H7 (cell line): ENCODE data around the gene IL3RA. TPM values are rescaled to one million over a fixed set of nuclear protein-coding genes. Genes with fewer than 3 reads are reported as not detected.
"Not testable (repeated sequence)": the region's sequence is repeated elsewhere in the genome, so short reads cannot be mapped to it uniquely, and the experiment has no call there.

Experiments used
- DNase-seq: peaks from one replicate; pipeline ENCODE4 v3.0.0; 2012
- H3K27me3 ChIP-seq: 2 replicates; pipeline ENCODE4 v1.6.0; 2011; ENCODE audit warnings: mild to moderate bottlenecking, low read length; ENCODE audit not compliant: control insufficient read depth, insufficient read depth
- H3K36me3 ChIP-seq: replicated peaks from 2 replicates; pipeline ENCODE4 v1.5.1; 2011; ENCODE audit warnings: low read length; ENCODE audit not compliant: control insufficient read depth, insufficient read depth
- H3K4me3 ChIP-seq: 2 replicates; pipeline ENCODE4 v1.5.1; 2011; ENCODE audit warnings: low read depth, mild to moderate bottlenecking, control low read depth, low read length, moderate library complexity; ENCODE audit not compliant: insufficient read depth
- total RNA-seq: library from RNA; depleted of rRNA; stranded (reverse); fragments of >200 nt; shearing (Covaris generic); gene quantifications from 2 replicates; pipeline ENCODE4 v1.2.3, GENCODE V29; 2014

IL3RA gene
- total RNA-seq, 1 experiment from 2014 or later: 0.07 TPM

- Histone ChIP-seq H3K36me3 (no peaks in the 10 kb centered on the region), H3K27me3 (no peaks in the 10 kb centered on the region), H3K4me3 (no peak overlapping the region)
- DNase-seq: no peak
Measured at GRCh38 chrX:1313788-1314187, 22.8 kb upstream of the IL3RA start.

GRCh38 chrX:1316527-1316926, 20.1 kb upstream of the IL3RA start:
- no peak overlapping the region for H3K4me3 ChIP-seq
- H3K27me3 ChIP-seq: no peaks in the 10 kb centered on the region
- H3K36me3 ChIP-seq: no peaks in the 10 kb centered on the region
- no peak for DNase-seq

- DNase-seq: no peak
- no peaks in the 10 kb centered on the region for H3K27me3 ChIP-seq
- no peak overlapping the region for H3K4me3 ChIP-seq
- H3K36me3 ChIP-seq: no peaks in the 10 kb centered on the region
Measured at GRCh38 chrX:1321674-1322073, 14.9 kb upstream of the IL3RA start.

GRCh38 chrX:1322393-1322792, 14.2 kb upstream of the IL3RA start:
- Histone ChIP-seq H3K27me3 (no peaks in the 10 kb centered on the region), H3K4me3 (no peak overlapping the region), H3K36me3 (no peaks in the 10 kb centered on the region)
- no peak for DNase-seq

- Histone ChIP-seq H3K27me3 (no peaks in the 10 kb centered on the region), H3K36me3 (no peaks in the 10 kb centered on the region), H3K4me3 (no peak overlapping the region)
- DNase-seq: peak; percentile 90
Measured at GRCh38 chrX:1323315-1323714, 13.3 kb upstream of the IL3RA start.

GRCh38 chrX:1325515-1326116, 11.0 kb upstream of the IL3RA start:
- DNase-seq: peak; percentile 37
- no peak overlapping the region for H3K4me3 ChIP-seq
- H3K36me3 ChIP-seq: no peaks in the 10 kb centered on the region
- no peaks in the 10 kb centered on the region for H3K27me3 ChIP-seq

GRCh38 chrX:1327651-1328304, 8.8 kb upstream of the IL3RA start:
- Histone ChIP-seq H3K4me3 (no peak overlapping the region), H3K27me3 (no peaks in the 10 kb centered on the region), H3K36me3 (no peaks in the 10 kb centered on the region)
- peak; percentile 65 for DNase-seq

GRCh38 chrX:1330605-1331004, 6.0 kb upstream of the IL3RA start:
- Histone ChIP-seq H3K36me3 (no peaks in the 10 kb centered on the region), H3K4me3 (no peak overlapping the region), H3K27me3 (no peaks in the 10 kb centered on the region)
- DNase-seq: no peak

- H3K27me3 ChIP-seq, DNase-seq, H3K36me3 ChIP-seq, H3K4me3 ChIP-seq: not testable (repeated sequence)
Measured at GRCh38 chrX:1332433-1332832, 4.2 kb upstream of the IL3RA start.

- Histone ChIP-seq H3K36me3 (no peaks in the 10 kb centered on the region), H3K27me3 (no peaks in the 10 kb centered on the region), H3K4me3 (no peak overlapping the region)
- no peak for DNase-seq
Measured at GRCh38 chrX:1334854-1335253, 1.7 kb upstream of the IL3RA start.

- H3K4me3 ChIP-seq: no peak overlapping the region
- peaks cover 2% of the 10 kb centered on the region; the same call in 1 of the 2 replicates for H3K36me3 ChIP-seq
- no peak for DNase-seq
- no peaks in the 10 kb centered on the region for H3K27me3 ChIP-seq
Measured at GRCh38 chrX:1336948-1337779, 579 bp downstream of the IL3RA start.

- peak; percentile 33 for DNase-seq
- Histone ChIP-seq H3K27me3 (no peaks in the 10 kb centered on the region), H3K4me3 (no peak overlapping the region), H3K36me3 (peaks cover 2% of the 10 kb centered on the region; the same call in 1 of the 2 replicates)
Measured at GRCh38 chrX:1341545-1342184, 5.1 kb downstream of the IL3RA start.

- not testable (repeated sequence) for H3K36me3 ChIP-seq, DNase-seq, H3K27me3 ChIP-seq, H3K4me3 ChIP-seq
Measured at GRCh38 chrX:1349606-1350005, 13.0 kb downstream of the IL3RA start.

GRCh38 chrX:1351981-1352714, 15.6 kb downstream of the IL3RA start:
- no peak for DNase-seq
- no peaks in the 10 kb centered on the region for H3K27me3 ChIP-seq
- H3K36me3 ChIP-seq: no peaks in the 10 kb centered on the region
- no peak overlapping the region for H3K4me3 ChIP-seq
